ENCODE results near the gene ANKRD44. TPM values are rescaled to one million over a fixed set of nuclear protein-coding genes. Genes with fewer than 3 reads are reported as not detected.

Gene ANKRD44
- total and polyA plus RNA-seq, 2 of the 8 experiments (the other 6 are each of a cell fraction or from before 2014, with no cell fraction given), result 1.2 to 1.3 TPM

- Histone ChIP-seq H4K5ac (ENCODE audit: insufficient read length, low read depth, low read length) (no peak overlapping the region), H4K91ac (replicated peaks; ENCODE audit: insufficient read length, low read length) (no peak overlapping the region), H3K79me2 (ENCODE audit: control insufficient read depth in 1 of 2, insufficient read depth in 2 of 2, low read length in 2 of 2) (no peaks in the 10 kb centered on the region), H2BK15ac (ENCODE audit: low read length) (no peak overlapping the region), H2AK5ac (ENCODE audit: low read depth, low read length) (no peak overlapping the region), H4K20me1 (replicated peaks in 1 of 2; ENCODE audit: control insufficient read depth in 1 of 2, insufficient read depth in 2 of 2, low read length in 2 of 2) (no peaks in the 10 kb centered on the region), H2BK5ac (ENCODE audit: low read depth, low read length) (no peak overlapping the region), H3K27me3 (replicated peaks in 1 of 4; ENCODE audit: control insufficient read depth in 3 of 4, extremely low read depth in 1 of 4, insufficient read depth in 3 of 4, low read length in 3 of 4) (no peaks in the 10 kb centered on the region), H3K18ac (ENCODE audit: extremely low read depth, low read length) (no peak overlapping the region), H3K36me3 (ENCODE audit: control insufficient read depth in 2 of 4, insufficient read depth in 4 of 4, low read length in 3 of 4) (no peaks in the 10 kb centered on the region), H2AFZ (ENCODE audit: low read length) (no peak overlapping the region), H3K4me1 (replicated peaks in 1 of 4; ENCODE audit: control insufficient read depth in 3 of 4, insufficient read depth in 4 of 4, low read length in 3 of 4) (no peaks in the 10 kb centered on the region), H3K9me3 (ENCODE audit: insufficient read depth in 2 of 2, low read depth in 1 of 2, low read length in 1 of 2) (no peaks in the 10 kb centered on the region), H3K56ac (replicated peaks; ENCODE audit: insufficient read length, low read depth, low read length) (no peak overlapping the region), H3K9ac (replicated peaks in 1 of 4; ENCODE audit: extremely low read depth in 1 of 4, low read depth in 3 of 4, low read length in 3 of 4) (no peak overlapping the region), H3K14ac (ENCODE audit: insufficient read length) (no peak overlapping the region), H3K79me1 (ENCODE audit: low read depth, low read length) (no peaks in the 10 kb centered on the region), H3K23me2 (ENCODE audit: low read depth, low read length) (no peaks in the 10 kb centered on the region), H3K4ac (replicated peaks; ENCODE audit: insufficient read length, low read depth, low read length) (no peak overlapping the region), H3K23ac (ENCODE audit: insufficient read length) (no peak overlapping the region), H4K8ac (ENCODE audit: extremely low read depth, insufficient read depth, low read length) (no peak overlapping the region), H3K4me2 (ENCODE audit: insufficient read depth in 1 of 2, low read depth in 2 of 2, low read length in 2 of 2) (no peak overlapping the region), H3K4me3 (ENCODE audit: extremely low read depth in 1 of 4, insufficient read depth in 2 of 4, low read depth in 3 of 4, low read length in 4 of 4) (no peak overlapping the region), H2BK120ac (replicated peaks; ENCODE audit: low read depth, low read length) (no peak overlapping the region), H2BK20ac (ENCODE audit: low read length) (no peak overlapping the region), H2BK12ac (ENCODE audit: low read depth, low read length) (no peak overlapping the region), H3K27ac (ENCODE audit: low read depth, low read length) (no peak overlapping the region)
- TF ChIP-seq EZH2 (IDR thresholded peaks at IDR 0.05; ENCODE audit: low read depth, low read length, severe bottlenecking) (no peak), SIN3A (conservative IDR thresholded peaks at IDR 0.05 in 1 of 2, IDR thresholded peaks at IDR 0.05 in 1 of 2; ENCODE audit: low read depth in 1 of 2, low read length in 2 of 2) (no peak), NRF1 (IDR thresholded peaks at IDR 0.05; ENCODE audit: low read depth, low read length) (no peak), USF2 (IDR thresholded peaks at IDR 0.05; ENCODE audit: low read length) (no peak), CEBPB (IDR thresholded peaks at IDR 0.05; ENCODE audit: low read depth, low read length) (no peak), BCL11A (IDR thresholded peaks at IDR 0.05; ENCODE audit: low read depth in 2 of 2, low read length in 2 of 2) (no peak)
- TF ChIP-seq, protein P1, sequence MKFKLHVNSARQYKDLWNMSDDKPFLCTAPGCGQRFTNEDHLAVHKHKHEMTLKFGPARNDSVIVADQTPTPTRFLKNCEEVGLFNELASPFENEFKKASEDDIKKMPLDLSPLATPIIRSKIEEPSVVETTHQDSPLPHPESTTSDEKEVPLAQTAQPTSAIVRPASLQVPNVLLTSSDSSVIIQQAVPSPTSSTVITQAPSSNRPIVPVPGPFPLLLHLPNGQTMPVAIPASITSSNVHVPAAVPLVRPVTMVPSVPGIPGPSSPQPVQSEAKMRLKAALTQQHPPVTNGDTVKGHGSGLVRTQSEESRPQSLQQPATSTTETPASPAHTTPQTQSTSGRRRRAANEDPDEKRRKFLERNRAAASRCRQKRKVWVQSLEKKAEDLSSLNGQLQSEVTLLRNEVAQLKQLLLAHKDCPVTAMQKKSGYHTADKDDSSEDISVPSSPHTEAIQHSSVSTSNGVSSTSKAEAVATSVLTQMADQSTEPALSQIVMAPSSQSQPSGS (IDR thresholded peaks at IDR 0.05; ENCODE audit: low read length), result no peak
- TF ChIP-seq, protein P2, sequence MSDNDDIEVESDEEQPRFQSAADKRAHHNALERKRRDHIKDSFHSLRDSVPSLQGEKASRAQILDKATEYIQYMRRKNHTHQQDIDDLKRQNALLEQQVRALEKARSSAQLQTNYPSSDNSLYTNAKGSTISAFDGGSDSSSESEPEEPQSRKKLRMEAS (IDR thresholded peaks at IDR 0.05), result no peak
- FAIRE-seq, result no peak
- 95% methylated on average over 1 of the region's 1 CpG; no CpG with 5 or more reads in 1 of the 2 experiments for WGBS, 2 experiments (ENCODE audit: extremely low coverage in 1 of 2, insufficient coverage in 1 of 2, insufficient read length in 1 of 2, insufficient replicate concordance in 2 of 2, low coverage in 1 of 2, low lambda C conversion rate in 2 of 2, missing lambda C conversion rate in 1 of 2)
- DNase-seq (ENCODE audit: low read depth in 1 of 2, low spot score in 2 of 2), result no peak
- CTCF ChIA-PET (ENCODE audit: partially characterized antibody), result interaction anchor here (0.6 to 1.5 kb wide), 3 partner anchors 8 to 159 kb away, joined by 3 to 4 read pairs (median 4); no protein-coding TSS in a partner anchor
- POLR2A ChIA-PET (ENCODE audit: partially characterized antibody), result interaction anchor here (1.0 kb wide), 1 partner anchor 59 kb away, joined by 5 read pairs; no protein-coding TSS in a partner anchor
Measured at GRCh38 chr2:197327472-197328098, 17.0 kb upstream of the ANKRD44 start.

Measured in H1 (cell line).